Measurements from ENCODE around the gene XYLB. TPM values are rescaled to one million over a fixed set of nuclear protein-coding genes. Genes with fewer than 3 reads are reported as not detected.

XYLB gene
- total RNA-seq, 2 donors from 2014 or later: 1.8 to 38.7 TPM

GRCh38 chr3:38325256-38325655, 21.3 kb upstream of the XYLB start:
- ATAC-seq (ENCODE audit: insufficient number of reproducible peaks, low FRiP score, low read depth): no peak
- no peak for TF ChIP-seq CTCF (IDR thresholded peaks at IDR 0.05)

GRCh38 chr3:38327335-38328009, 19.1 kb upstream of the XYLB start:
- Histone ChIP-seq H3K36me3 (no peaks in the 10 kb centered on the region), H3K27ac (no peak overlapping the region), H3K4me1 (ENCODE audit: control insufficient read depth in 1 of 2, low read depth in 2 of 2) (no peaks in the 10 kb centered on the region), H3K4me3 (no peak overlapping the region), H3K27me3 (replicated peaks; ENCODE audit: insufficient read depth) (no peaks in the 10 kb centered on the region), H3K9me3 (no peaks in the 10 kb centered on the region)
- no peak for ATAC-seq (ENCODE audit: insufficient number of reproducible peaks, low FRiP score, low read depth)
- TF ChIP-seq CTCF (IDR thresholded peaks at IDR 0.05): no peak
- no peak for DNase-seq (ENCODE audit: low spot score)

More at GRCh38 chr3:38325256-38325655, 21.3 kb upstream of the XYLB start:
- Histone ChIP-seq H3K4me1 (ENCODE audit: control insufficient read depth in 1 of 2, low read depth in 2 of 2) (no peaks in the 10 kb centered on the region), H3K27me3 (replicated peaks; ENCODE audit: insufficient read depth) (no peaks in the 10 kb centered on the region), H3K36me3 (no peaks in the 10 kb centered on the region), H3K4me3 (no peak overlapping the region), H3K27ac (no peak overlapping the region), H3K9me3 (no peaks in the 10 kb centered on the region)
- no peak for DNase-seq (ENCODE audit: low spot score)

DNA sequence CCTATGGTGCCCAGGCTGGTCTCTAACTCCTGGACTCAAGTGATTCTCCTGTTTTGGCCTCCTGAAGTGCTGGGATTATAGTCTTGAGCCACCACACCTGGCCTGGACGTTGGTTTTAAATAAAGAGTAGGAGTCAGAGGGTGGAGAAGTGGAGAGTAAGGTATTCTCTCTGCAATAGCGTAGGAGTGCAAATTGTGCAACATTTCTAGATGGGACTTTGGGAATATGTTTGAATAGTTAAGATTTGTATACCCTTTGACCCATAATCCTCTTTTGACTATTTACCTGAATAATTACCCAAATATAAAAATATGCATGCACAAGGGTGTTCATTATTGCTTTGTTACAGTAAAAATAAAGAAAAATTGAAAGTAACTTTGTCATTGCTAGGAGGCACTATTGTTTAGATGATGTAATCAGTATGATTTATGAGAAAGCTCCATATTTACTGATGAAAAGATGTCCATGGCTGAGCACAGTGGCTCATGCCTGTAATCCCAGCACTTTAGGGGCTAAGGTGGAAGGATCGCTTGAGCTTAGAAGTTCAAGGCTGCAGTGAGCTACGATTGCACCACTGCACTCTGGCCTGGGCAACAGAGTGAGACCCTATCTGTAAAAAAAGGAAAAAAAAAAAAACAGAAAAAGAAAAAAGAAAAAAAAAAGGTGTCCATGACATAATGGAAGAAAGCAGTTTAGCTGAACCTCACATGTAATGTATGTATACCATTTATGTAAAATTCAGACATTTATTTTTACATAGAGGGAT, 15.1 kb upstream of the XYLB start:
- no peak for DNase-seq (ENCODE audit: low spot score)
- no peak for TF ChIP-seq CTCF (IDR thresholded peaks at IDR 0.05)
- Histone ChIP-seq H3K4me3 (no peak overlapping the region), H3K27me3 (replicated peaks; ENCODE audit: insufficient read depth) (no peaks in the 10 kb centered on the region), H3K36me3 (no peaks in the 10 kb centered on the region), H3K27ac (no peak overlapping the region), H3K4me1 (ENCODE audit: control insufficient read depth in 1 of 2, low read depth in 2 of 2) (no peaks in the 10 kb centered on the region), H3K9me3 (no peaks in the 10 kb centered on the region)
- ATAC-seq (ENCODE audit: insufficient number of reproducible peaks, low FRiP score, low read depth): no peak

GRCh38 chr3:38332201-38332600, 14.4 kb upstream of the XYLB start:
- Histone ChIP-seq H3K4me3 (no peak overlapping the region), H3K9me3 (no peaks in the 10 kb centered on the region), H3K27ac (no peak overlapping the region), H3K36me3 (no peaks in the 10 kb centered on the region), H3K4me1 (ENCODE audit: control insufficient read depth in 1 of 2, low read depth in 2 of 2) (no peaks in the 10 kb centered on the region), H3K27me3 (replicated peaks; ENCODE audit: insufficient read depth) (no peaks in the 10 kb centered on the region)
- ATAC-seq (ENCODE audit: insufficient number of reproducible peaks, low FRiP score, low read depth) (no peak), DNase-seq (ENCODE audit: low spot score) (no peak)
- TF ChIP-seq CTCF (IDR thresholded peaks at IDR 0.05): no peak

DNA sequence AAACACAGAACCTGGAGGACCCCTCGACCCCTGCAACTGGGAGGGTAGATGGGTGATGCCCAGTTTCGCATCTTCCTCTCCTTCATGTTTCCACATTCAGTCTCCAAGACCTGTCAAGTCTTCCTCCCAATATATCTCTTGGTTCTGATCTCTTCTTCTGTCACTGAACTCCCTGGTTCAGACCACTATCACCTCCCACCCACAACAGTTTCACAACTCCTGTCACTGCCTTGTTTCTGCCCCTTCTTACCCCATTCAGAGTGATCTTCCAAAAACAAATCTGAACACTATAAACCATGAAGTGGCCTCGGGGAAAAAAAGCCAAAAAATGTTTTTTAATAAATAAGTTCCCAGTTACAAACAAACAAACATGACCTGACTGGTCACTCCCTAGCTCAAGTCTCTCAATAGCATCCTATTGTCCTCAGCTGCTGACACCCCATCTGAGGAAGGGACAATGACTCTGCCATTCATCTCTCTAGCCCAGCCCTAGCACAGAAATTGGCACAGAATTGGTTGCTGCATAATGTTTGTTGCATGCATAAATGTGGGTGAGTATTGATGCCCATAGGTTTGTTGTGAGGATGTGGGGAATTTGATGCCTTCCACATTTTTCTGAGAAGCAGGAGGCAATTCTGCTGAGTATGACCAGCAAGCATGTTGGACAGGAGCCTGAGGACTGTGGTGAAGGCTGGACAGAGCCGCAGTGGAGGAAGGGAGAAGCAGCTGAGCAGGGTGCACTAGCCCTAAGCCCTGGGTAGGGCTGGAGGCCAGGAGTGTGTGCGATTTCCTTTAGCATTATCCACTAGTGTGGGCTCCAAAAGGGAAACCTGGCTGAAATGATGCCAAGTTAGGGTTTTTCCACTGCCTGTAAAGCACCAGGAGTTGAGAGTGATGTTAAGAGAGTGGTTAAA, 12.2 kb upstream of the XYLB start:
- no peak for TF ChIP-seq CTCF (IDR thresholded peaks at IDR 0.05)
- no peak overlapping the region for H3K4me3 ChIP-seq
- H3K27me3 ChIP-seq (replicated peaks; ENCODE audit: insufficient read depth): no peaks in the 10 kb centered on the region
- no peaks in the 10 kb centered on the region for H3K36me3 ChIP-seq
- no peak for DNase-seq (ENCODE audit: low spot score)
- H3K27ac ChIP-seq: no peak overlapping the region
- no peaks in the 10 kb centered on the region for H3K9me3 ChIP-seq
- no peaks in the 10 kb centered on the region for H3K4me1 ChIP-seq (ENCODE audit: control insufficient read depth in 1 of 2, low read depth in 2 of 2)
- ATAC-seq (ENCODE audit: insufficient number of reproducible peaks, low FRiP score, low read depth): no peak
